NCI-H446 treated with DMSO at 0.1 percent for 48 hours (cell line): Measurements from ENCODE around the gene PAX5.

ENCODE experiments used
- DNase-seq: peaks from one replicate; lab custom pipeline; 2025; lab: John Stamatoyannopoulos, UW

Gene PAX5

DNA sequence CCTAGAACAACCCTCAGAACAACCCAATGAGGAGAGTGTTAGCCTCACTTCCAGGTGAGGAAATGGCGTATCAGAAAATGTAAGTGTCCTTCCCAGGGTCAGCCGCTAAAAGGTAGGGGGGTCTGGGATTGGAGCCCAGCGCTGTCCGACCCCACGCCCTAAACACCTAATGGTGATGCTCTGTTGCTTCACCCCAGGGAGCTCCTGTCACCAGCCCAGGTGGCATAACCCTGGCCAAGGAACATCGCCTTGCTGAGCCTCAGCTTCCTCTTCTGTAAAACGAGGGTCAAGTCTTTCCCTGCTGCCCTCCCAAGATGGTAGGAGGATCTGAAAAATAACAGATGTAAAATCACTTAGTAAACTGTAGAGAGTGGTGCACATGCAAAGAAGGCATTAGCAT, 132.5 kb downstream of the PAX5 start:
- DNase-seq: no peak

DNA sequence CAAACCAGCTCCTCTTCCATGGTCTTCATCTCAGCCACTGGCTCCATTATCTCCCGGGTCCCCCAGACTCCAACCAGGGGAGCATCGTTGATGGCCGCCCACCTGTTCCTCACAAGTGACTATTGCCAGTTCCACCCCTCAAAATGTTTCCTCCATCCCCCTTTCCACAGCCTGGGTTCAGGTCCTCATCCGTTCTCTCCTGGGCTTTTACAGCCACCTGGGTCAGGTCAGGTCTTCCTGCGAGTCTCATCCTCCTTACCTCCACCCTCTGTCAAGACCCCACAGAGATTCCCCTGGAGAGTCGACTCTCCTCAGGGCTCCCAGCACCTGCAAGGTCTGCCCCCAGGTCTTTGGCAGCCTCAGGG, 133.2 kb downstream of the PAX5 start:
- DNase-seq: no peak

DNA sequence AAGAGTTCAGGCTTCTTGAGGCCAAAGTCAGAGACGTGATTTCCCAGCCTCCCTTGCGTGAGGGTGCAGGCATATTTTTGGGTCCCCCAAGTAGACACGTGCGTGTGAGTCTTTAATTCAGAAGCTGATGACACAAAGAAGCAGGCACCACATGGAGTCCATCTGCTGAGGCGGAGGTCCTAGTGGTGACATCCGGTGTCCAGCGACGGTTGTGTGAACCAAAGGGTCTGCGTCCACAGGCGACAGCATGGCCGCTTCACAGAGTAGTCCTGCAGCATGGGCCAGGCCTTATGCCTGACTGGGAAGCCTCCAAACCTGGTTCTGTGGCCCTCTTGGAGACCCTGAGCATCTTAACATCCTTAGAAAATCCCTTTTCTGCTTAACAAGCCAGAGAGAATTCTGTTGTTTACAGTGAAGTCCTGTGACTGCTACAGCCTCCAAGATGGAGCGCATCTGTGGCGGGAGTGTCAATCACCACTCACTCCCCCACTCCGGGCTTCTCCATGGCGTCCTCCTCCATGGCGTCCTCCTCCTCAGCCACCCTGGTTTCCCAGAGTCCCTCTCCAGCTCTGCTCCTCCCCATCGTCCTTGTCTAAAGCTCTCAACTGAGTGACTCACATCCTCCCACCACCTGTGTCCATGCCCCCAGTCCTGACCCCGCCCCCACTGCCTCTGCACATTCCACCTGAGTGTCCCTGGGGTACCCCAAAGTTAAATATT, 133.8 kb downstream of the PAX5 start:
- DNase-seq: no peak

DNA sequence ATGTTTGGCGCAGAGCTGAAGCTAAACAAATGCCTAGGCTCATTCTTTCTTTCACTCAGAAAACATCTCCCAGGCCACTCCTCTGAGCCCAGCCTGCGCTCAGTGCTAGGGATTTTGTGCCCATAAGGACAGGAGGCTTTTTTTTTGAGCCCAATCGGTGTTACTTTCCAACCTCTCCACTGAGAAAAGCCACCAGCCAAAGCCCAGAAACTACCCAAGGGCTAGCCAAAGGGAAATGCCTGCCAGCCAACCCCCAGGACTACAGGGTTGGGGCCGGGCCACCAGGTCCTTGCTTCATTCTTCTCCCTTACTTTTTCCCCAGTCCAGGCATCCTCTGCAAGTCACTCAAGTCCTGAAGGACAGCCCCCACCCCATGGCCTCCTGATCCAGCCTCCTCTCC, 134.7 kb downstream of the PAX5 start:
- no peak for DNase-seq

DNA sequence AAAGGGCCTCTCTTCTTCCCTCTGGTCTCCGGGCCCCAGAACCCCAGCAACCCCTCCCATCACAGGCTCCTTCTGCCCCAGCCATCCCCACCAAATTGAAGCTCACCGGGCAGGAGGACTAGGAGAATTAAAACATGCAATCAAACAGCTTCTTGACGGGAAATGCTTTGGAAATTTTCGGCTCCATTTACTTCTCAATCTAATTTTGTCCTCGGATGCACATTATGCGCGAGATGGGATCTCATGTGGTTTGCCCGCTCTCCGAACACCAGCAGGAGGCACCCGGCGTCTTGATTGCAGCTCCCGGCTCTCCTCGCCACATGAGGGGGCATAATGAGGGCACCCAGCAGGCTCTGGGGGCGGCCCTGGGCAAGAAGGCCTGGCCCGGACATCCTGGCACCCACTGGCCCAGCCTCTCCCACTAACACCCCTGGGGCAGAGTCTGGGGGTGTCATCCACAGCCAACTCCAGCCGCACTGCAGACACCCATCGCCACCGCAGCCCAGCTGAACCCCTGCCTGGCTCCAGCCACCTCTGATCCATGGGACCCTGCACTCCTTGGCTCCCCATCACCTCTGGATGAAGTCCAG, 135.5 kb downstream of the PAX5 start:
- no peak for DNase-seq

DNA sequence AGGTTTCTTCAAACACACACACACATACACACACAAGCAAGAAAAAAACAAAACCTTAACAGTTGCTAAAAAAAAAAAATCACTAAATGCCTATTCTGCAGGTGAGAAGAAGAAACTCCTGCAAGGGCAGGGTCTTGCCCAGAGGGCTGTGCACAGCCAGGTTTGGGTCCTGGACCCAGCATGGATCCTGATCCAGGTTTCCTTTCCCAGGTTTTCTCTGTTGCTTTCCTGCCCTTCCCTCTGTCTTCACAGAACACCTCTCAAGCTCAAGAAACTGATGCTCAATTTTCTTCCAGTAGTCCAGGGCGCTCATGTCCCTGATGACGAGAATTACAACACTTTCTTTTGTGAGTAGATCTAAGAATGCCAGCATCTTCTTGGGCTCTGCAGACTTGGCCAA, 136.6 kb downstream of the PAX5 start:
- no peak for DNase-seq

DNA sequence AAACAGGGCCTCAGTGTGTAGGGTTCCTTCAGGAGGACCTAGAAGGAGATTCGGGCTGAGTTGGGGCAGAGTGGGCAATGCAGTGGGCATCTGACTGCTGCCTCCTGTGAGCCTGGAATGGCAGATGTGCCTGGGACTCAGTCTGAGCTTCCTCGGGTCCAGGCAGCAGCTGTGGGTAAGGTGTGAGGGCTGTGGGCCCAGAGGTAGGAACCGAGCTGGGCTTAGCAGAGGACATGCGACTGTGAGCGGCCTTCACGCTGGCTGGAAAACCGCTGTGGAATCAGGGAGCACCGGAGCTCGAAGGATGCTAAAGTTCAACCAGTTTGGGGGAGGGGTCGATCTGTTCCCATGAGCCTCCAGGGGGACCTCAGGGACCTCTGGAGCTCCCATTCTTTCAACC, 137.0 kb downstream of the PAX5 start:
- no peak for DNase-seq

DNA sequence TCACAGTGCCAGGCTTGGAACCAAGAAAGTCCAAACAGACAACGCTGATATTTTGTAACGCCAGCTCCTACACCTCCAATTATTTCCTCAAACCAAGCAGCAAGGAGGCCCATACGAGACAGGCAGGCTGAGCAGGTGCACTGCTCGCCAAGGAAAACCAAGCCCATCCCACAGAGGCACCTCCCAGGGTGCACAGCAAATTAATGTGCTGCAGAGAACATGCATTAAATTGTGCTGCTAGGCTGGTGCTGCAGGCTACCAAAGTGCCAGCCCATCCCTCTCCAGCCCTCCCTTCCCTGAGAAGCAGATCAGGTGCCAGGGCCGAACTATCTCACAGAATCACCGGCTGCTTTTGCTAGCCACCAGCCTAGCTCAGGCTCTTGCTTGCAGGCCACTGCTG, 137.8 kb downstream of the PAX5 start:
- no peak for DNase-seq

DNA sequence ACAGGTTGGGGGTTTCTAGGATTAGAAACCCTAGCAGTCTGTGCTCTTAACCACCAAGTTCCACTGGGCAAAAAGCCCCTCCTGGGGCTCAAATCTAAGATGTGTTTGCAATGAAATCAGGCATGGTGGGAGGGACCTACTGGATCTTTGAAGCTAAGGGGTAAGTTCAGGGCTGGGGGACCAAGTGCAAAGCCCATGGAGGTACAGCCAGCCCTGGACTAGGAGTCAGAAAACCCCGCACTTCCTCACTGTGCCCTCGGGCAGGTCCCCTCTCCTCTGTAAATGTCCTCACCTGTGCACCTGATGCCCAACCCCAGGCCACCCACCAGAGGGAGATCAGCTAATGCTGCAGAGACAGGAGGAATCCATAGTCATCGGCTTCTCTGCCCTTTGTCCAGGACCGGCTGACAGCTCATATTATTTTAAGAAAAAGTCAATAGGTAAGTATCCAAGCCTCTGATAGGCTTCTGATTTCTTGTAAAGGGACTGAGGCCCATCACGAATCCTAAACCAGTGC, 138.3 kb downstream of the PAX5 start:
- no peak for DNase-seq

DNA sequence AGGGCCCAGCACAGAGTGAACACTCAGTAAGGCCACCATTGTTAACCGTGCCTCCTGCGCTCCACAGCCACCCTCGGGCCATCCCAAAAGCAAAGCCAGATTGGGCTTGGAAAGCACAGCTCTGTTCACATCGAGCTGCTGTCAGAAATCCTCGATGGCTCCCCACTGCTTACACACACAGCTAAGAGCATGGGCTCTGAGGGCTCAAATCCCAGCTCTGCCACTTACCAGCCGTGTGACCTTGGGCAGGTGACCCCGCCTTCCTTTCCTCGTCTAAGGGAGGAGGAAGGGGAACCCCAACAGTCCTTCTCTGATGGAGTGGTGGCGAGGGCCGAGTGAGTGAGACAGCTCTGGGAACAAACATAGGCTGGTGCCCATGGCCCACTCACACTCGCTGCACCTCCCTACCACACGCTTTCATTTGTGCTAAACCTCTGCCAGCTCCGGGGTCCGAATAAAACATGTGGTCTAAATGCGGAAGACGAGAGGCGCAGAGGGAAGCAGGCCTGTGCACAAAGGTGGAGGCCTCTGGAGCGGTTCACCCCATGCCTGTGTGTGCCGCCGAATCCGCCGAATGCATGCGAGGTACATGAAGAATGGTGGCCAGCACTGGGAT, 139.3 kb downstream of the PAX5 start:
- DNase-seq: no peak

DNA sequence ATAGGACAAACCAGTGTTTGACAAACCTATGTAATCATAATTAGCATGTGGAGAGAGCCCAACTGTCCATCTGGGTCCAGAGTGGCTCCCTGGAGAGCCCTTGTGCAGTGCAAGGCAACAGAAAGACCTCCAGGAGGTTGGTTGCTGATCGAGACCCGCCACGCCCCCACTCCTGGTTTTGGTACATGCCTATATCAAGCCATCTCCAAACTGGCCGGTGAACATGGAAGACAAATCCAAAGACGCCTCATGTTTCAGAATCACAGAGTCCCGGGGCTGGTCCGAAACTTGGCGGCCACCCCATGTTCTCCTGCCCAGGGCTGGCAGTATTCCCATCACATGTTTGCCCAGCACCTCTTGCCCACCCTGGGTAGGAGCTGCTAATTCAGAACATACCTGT, 140.2 kb downstream of the PAX5 start:
- DNase-seq: no peak

DNA sequence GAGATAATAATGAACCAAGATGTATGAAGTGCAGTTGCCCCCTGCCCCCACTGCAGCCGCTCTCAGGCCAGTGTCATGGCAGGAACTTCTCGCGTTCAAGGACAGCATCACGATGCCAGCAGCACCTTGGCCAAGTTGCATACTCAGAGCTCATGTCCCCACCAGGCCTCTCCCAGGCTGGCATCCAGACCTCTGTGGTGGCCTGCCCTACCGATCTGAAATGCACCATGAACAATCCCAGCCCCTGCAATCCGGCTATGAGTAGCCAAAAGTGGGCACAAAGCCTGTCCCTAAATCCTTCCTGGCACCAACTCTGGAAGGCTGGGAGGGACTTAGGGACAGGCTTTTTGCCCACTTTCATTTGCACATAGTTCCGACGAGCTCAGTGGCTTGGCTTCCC, 140.9 kb downstream of the PAX5 start:
- DNase-seq: no peak

DNA sequence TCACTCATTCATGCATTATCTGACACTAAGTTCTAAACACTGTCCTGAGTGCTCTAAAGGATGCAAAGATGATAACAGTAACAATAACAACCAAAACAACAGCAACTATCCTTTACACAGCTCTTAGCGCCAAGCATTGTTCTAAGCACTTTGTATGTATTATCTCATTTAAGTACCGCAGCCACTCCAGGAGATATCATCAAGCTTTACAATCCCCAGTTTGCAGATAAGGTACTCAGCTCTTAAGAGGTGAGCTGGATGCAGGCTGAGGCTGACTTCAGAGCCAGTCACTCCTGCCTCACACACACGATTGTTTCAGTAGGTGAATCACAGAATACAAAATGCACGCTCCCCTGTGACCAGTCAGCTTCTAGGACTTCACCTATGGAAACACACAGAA, 141.8 kb downstream of the PAX5 start:
- no peak for DNase-seq

DNA sequence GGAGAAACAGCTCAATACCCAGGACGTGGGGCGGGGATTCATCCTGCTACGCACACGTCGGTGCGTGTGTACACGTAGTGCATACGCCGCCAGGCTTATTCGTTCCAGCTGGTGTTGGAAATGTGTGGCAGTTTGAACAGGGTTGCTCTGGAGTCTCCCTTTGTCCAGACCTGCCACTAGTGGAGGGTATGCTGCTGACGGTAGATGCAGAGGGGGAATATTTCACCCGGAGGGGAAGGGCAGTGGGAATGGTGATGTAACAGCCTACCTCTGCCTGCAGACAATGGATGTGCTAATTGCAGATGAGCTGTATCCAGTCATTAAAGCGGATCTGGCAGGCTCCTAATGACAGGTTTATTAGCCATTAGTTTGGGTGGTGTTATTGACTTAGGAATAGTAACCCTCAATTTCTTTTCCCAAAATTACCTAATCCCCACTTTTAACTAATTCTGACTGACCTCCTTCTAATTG, 142.7 kb downstream of the PAX5 start:
- DNase-seq: no peak

DNA sequence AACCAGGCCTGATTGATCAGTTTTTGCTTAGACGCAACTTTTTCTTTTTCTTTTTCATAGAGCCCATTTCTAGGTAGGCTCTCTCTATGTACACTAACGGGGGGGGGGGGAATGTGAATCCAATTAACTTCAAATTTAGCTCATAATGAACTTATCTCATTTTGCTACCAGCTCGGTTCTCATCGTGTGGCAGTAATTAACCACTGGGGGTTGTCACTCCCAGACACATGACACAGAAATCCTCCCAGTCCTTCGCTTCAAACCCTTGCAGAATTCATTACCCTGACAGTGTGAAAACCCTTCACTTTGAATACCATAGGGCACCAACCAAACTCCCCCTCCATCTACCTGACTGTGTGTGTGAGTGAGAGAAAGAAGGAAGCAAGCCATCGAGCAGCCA, 144.2 kb downstream of the PAX5 start:
- DNase-seq: no peak

DNA sequence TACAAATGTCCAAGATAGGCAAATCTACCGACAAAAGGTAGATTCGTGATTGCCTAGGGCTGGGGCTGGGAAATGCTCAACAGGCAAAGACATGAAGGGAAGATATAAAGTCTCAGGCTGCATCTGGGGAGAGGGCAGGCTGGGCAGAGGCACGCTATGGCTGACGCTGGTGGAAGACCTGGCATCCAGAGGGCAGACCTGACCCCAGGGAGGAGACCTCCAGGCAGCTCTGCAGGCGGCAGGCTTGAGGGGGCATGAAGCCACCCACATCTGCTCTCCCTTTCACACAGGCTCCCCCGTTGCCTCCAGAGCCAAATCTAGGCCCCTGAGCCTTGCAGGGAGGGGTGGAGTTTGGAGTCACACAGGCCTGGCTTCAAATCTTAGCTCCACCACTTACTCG, 145.5 kb downstream of the PAX5 start:
- DNase-seq: no peak

DNA sequence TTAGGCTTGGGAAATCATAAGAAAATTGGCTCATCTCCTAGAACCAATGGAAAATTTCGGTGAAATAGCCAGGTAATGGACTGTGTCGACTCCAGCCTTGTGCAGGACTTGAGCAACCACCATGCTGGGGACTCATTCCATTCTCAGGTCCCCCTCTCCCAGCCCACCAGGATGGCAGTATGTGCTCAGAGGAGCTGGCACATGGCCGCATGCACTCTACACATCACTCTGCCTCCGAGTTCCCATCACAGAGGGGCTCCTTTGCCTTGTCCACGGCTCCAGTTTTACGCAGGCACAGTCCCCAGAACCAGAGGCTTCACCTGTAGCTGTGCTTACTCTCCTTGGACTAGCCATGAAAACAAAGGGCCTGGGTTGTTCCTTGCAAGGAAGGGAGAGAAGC, 149.3 kb downstream of the PAX5 start:
- DNase-seq: no peak

DNA sequence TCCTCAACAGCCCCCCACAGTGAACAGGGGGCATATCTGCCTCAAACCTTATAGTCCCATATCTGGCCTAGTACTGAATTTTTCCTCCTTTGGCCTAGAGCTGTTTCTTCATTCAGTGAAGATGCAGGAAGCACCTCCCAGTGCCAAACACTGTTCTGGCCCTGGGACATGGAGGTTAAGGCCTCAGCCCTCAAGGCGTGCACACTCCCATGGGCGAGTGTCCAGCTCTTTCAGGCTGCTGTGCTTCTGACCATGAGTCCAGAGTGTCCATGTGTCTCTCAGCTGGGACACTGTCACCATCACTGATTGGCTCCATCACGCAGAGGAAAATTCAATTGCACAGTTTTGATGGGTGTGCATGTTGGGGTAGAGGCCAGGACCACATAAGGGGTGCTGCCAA, 151.5 kb downstream of the PAX5 start:
- no peak for DNase-seq

DNA sequence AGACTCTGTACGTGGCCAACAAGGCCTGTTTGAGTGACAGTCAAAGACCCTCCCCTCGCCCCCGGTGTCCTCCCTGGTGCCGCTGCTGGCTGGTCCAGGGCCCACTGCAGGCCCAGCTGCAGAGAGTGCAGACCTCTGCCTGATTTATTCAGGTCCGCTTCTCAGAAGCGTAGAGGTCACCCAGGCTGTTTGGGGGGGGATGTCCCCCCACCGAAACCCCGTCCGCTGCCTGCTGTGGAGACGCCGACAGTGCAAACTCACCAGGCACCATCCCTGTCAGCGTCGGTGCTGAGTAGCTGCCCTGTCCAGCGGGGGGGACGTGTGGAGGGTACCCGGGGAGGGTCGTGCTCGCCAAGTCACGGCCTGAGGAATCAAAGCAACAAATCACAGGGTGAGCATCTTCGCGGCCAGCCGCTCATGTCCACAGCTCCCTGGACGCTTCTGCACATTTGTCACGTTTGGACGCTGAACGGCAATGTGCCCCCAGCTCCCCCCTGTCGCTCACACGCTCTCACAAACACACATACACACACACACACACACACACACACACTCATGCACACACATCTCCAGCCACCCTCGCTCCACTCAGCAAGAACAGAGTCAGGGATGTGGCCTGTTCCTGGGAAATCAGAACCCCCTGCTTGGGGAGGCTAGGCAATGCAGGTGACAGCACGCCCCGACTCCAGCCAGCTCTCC, 152.2 kb downstream of the PAX5 start:
- no peak for DNase-seq

DNA sequence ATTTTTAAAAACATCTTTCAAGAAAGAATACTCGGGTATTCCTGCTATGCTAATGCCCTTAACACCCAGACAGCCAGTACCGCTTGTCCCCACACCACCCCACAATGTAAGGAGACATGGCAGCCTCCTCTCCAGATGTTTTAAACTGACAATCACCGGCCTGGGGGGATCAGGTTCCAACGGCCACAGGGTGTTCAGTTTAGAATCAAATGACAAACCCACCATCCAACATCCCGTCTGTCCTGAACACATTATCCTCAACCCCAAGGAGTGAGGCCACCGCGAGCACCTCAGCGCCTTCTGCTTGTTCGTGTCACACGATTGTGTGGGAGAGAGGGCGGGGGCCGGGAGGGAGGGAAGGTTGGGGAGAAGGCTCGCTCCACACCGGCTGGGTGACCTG, 152.8 kb downstream of the PAX5 start:
- DNase-seq: no peak

DNA sequence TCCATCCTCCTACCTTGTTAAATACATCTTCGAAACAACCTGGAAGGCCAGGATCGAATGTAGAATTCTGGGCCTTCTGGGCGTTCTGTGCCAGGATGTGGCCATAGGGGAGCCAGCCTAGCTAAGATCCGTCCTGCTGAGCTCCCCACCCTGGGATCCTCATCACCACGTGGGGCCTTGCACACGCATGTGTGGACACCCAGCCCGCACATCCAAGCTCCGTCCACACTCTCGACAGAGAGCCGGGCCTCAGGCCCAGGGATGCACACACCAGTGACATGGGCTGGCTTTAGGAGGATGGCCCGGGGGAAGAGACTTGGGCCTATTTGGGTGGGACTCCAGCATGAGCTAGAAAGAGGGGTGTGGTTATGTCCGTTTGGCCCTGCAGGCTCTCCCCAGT, 154.0 kb downstream of the PAX5 start:
- DNase-seq: no peak

DNA sequence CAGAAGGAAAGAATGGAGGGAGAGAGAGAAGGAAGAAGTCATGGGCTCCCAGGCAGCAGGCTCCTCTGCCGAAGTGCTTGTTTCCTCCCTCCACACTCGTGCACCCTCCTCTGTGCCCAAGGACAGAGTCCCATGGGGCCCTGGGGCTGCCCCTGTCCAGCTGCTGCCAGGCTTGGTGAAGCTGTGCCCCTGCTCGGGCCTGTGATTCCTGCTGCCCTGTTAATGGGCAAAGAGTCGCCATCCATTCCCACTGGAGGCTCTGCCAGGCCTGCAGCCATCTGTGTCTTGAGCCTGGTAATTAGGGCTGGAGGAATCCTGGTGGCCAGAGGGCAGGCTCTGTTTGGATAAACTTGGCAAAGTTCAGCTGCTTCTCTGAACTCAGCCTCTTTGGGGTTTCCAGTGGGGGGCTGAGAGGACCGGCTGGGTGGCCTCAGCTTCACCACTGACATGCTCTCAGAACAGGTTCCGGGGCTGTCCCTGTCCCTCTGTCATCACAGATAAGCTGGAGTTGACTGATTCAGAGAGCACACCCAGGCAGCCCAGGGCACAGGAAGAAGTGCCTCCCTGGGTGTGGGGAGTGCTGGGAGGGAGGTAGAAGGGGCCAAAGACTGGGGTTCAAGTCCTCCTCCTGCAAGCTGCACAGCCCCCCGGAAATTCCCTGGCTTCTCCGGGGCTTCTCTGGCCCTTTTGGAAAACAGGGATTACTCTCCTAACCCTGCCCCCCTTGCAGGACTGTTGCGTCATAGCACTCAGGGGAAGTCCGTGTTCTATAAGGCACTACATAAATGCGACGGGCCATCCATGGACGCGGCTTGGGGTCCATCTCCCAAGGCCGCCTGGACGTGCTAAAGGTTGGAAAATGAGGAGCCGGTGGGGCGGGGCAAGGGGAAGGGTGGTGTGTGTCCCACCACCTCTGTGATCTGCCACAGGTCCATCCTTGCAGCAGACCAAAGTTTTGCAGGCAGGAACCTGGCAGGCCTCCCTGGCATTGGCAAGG, 154.8 kb downstream of the PAX5 start:
- no peak for DNase-seq
